Measurements from ENCODE around the gene MARCHF3.

GRCh38 chr5:126846744-126847455 lies 183.5 kb downstream of the MARCHF3 start:
- TF ChIP-seq CTCF (IDR thresholded peaks at IDR 0.05; ENCODE audit: low read length) = no peak
- TF ChIP-seq EZH2 (optimal IDR thresholded peaks at IDR 0.05; ENCODE audit: low read depth, low read length) = no peak

Measured in MM.1S (cell line).